Liver (tissue), 9 donors: ENCODE measurements around the gene TMEM115. TPM values are rescaled to one million over a fixed set of nuclear protein-coding genes. Genes with fewer than 3 reads are reported as not detected.

Source experiments
- DNase-seq: peaks from one replicate; pipeline ENCODE4 v3.0.0-alpha.2; 2017; ENCODE audit warnings: low spot score
- H3K27ac ChIP-seq, 2 donors: one replicate each; pipeline ENCODE4 v1.7.0; 2013; ENCODE audit warnings: inconsistent platforms in 2 of 2, low read length in 2 of 2, control low read depth in 1 of 2, low read depth in 1 of 2, mild to moderate bottlenecking in 1 of 2
- H3K27me3 ChIP-seq, 4 donors: one replicate each; pipeline versions ENCODE4 v1.6.1 to v1.7.0; 2013; ENCODE audit warnings: low read length in 3 of 4, inconsistent platforms in 1 of 4, mild to moderate bottlenecking in 1 of 4, moderate library complexity in 1 of 4; ENCODE audit not compliant: control insufficient read depth in 4 of 4, insufficient read depth in 4 of 4
- H3K36me3 ChIP-seq, 4 donors: one replicate each; pipeline versions ENCODE4 v1.6.1 to v1.7.0; 2013; ENCODE audit warnings: low read length in 3 of 4, mild to moderate bottlenecking in 3 of 4, low read depth in 1 of 4, moderate library complexity in 1 of 4; ENCODE audit not compliant: control insufficient read depth in 4 of 4, insufficient read depth in 3 of 4
- H3K4me1 ChIP-seq, 4 donors: one replicate each; pipeline versions ENCODE4 v1.6.1 to v1.7.0; 2013; ENCODE audit warnings: low read length in 3 of 4, mild to moderate bottlenecking in 3 of 4, moderate library complexity in 1 of 4; ENCODE audit not compliant: control insufficient read depth in 4 of 4, insufficient read depth in 4 of 4
- H3K4me3 ChIP-seq, 3 donors: one replicate each; pipeline versions ENCODE4 v1.6.1 to v1.7.0; 2013; ENCODE audit warnings: low read length in 3 of 3, control low read depth in 1 of 3, low read depth in 1 of 3, mild to moderate bottlenecking in 1 of 3
- H3K9ac ChIP-seq, 2 donors: one replicate each; pipeline ENCODE4 v1.7.0; 2013; ENCODE audit warnings: low read length in 2 of 2, mild to moderate bottlenecking in 2 of 2, moderate library complexity in 2 of 2, control low read depth in 1 of 2, low read depth in 1 of 2
- H3K9me3 ChIP-seq, 4 donors: one replicate each; pipeline versions ENCODE4 v1.6.1 to v1.7.0; 2013; ENCODE audit warnings: low read length in 3 of 4; ENCODE audit not compliant: control insufficient read depth in 4 of 4
- ATF3 ChIP-seq: IDR thresholded peaks from 2 replicates; pipeline ENCODE4 v1.6.1; 2016; ENCODE audit warnings: antibody characterized with exemption
- CTCF ChIP-seq: fragments of 150-350 bp; IDR thresholded peaks from 2 replicates; pipeline ENCODE4 v1.5.1; 2017; ENCODE audit warnings: improper control_type of control experiment, low read depth, low read length; ENCODE audit not compliant: missing input control
- EGR1 ChIP-seq, 2 donors: IDR thresholded peaks; 2 replicates each; pipeline ENCODE4 v1.6.1; 2016 to 2018; ENCODE audit warnings: antibody characterized with exemption in 2 of 2, low read depth in 2 of 2
- FOXA1 ChIP-seq: IDR thresholded peaks from 2 replicates; pipeline ENCODE4 v1.6.1; 2016; ENCODE audit warnings: antibody characterized with exemption
- FOXA2 ChIP-seq: IDR thresholded peaks from 2 replicates; pipeline ENCODE4 v1.6.1; 2016; ENCODE audit warnings: antibody characterized with exemption
- GABPA ChIP-seq, 2 donors: IDR thresholded peaks in 1 of 2; conservative IDR thresholded peaks in 1 of 2; 2 replicates each; pipeline ENCODE4 v1.6.1; 2016; ENCODE audit warnings: antibody characterized with exemption in 2 of 2, mild to moderate bottlenecking in 1 of 2, moderate library complexity in 1 of 2
- HNF4A ChIP-seq, 2 donors: conservative IDR thresholded peaks; 2 replicates each; pipeline ENCODE4 v1.6.1; 2016; ENCODE audit warnings: antibody characterized with exemption in 2 of 2, mild to moderate bottlenecking in 2 of 2
- HNF4G ChIP-seq: IDR thresholded peaks from 2 replicates; pipeline ENCODE4 v1.6.1; 2016; ENCODE audit warnings: antibody characterized with exemption
- JUND ChIP-seq, 2 donors: IDR thresholded peaks; 2 replicates each; pipeline ENCODE4 v1.6.1; 2016; ENCODE audit warnings: antibody characterized with exemption in 2 of 2
- MAX ChIP-seq: IDR thresholded peaks from 2 replicates; pipeline ENCODE4 v1.6.1; 2016; ENCODE audit warnings: antibody characterized with exemption
- NR2F2 ChIP-seq: IDR thresholded peaks from 2 replicates; pipeline ENCODE4 v1.6.1; 2016; ENCODE audit warnings: antibody characterized with exemption
- RAD21 ChIP-seq, 2 donors: IDR thresholded peaks; 2 replicates each; pipeline ENCODE4 v1.6.1; 2016; ENCODE audit warnings: antibody characterized with exemption in 2 of 2, mild to moderate bottlenecking in 2 of 2
- REST ChIP-seq: IDR thresholded peaks from 2 replicates; pipeline ENCODE4 v1.6.1; 2016; ENCODE audit warnings: antibody characterized with exemption, mild to moderate bottlenecking
- RXRA ChIP-seq, 2 donors: IDR thresholded peaks; 2 replicates each; pipeline ENCODE4 v1.6.1; 2017 to 2018; ENCODE audit warnings: antibody characterized with exemption in 2 of 2, mild to moderate bottlenecking in 1 of 2
- SP1 ChIP-seq: IDR thresholded peaks from 2 replicates; pipeline ENCODE4 v1.6.1; 2018; ENCODE audit warnings: antibody characterized with exemption, mild to moderate bottlenecking
- TAF1 ChIP-seq: conservative IDR thresholded peaks from 2 replicates; pipeline ENCODE4 v1.6.1; 2016; ENCODE audit warnings: antibody characterized with exemption, mild to moderate bottlenecking
- YY1 ChIP-seq: IDR thresholded peaks from 2 replicates; pipeline ENCODE4 v1.6.1; 2016; ENCODE audit warnings: antibody characterized with exemption, mild to moderate bottlenecking
- ZBTB33 ChIP-seq: IDR thresholded peaks from 2 replicates; pipeline ENCODE4 v1.6.1; 2016; ENCODE audit warnings: antibody characterized with exemption
- WGBS: extraction: QIAGEN DNeasy Blood & Tissue Kit; methylation state at CpG from one replicate; pipeline ENCODE4 v1.1.7; 2013; 5-methylcytosine and 5-hydroxymethylcytosine counted together
- polyA plus RNA-seq, 2 donors: library from polyadenylated mRNA; stranded (reverse) in 1 of 2; unstranded in 1 of 2; fragments of 200-250 nt in 1 of 2; fragments of >200 nt in 1 of 2; fragmentation: Nextera tagmentation in 1 of 2; extraction: Ambion mirVana in 1 of 2; gene quantifications; one replicate each; pipeline versions ENCODE4 v1.2.1 to v1.2.3, GENCODE V29; 2013 to 2015
- total RNA-seq, 2 donors: library from RNA; depleted of rRNA; stranded (reverse); fragments of >200 nt; gene quantifications; one replicate each; pipeline ENCODE4 v1.2.3, GENCODE V29; 2014
- donor health status: healthy.
- donor health status: healthy.
- donor health status: healthy.
- donor health status: healthy.
- donor health status: healthy.

The TMEM115 gene
- total and polyA plus RNA-seq, 4 donors, result 18.6 to 23.0 (median 19.8) TPM

GRCh38 chr3:50322115-50322385 is 37.3 kb downstream of the TMEM115 start:
- DNase-seq, result no peak
- H3K27ac ChIP-seq, result peak overlapping the region; percentile 98 to 99
- H3K27me3 ChIP-seq, result no peaks in the 10 kb centered on the region
- no peaks in the 10 kb centered on the region for H3K9me3 ChIP-seq
- peak overlapping the region in 2 of 3 donors; percentile 81 to 95 for H3K4me3 ChIP-seq
- WGBS, result 58% methylated on average over 14 of the region's 14 CpGs
- H3K4me1 ChIP-seq, result peaks cover 15 to 76% (median 57%) of the 10 kb centered on the region in 4 donors
- peaks cover 0 to 10% (median 2%) of the 10 kb centered on the region in 4 donors for H3K36me3 ChIP-seq
- peak overlapping the region; percentile 42 to 49 for H3K9ac ChIP-seq
- TF ChIP-seq RAD21 (IDR thresholded peaks at IDR 0.05), result no peak
- TF ChIP-seq ZBTB33, result no peak
- TF ChIP-seq FOXA1, result no peak
- TF ChIP-seq RXRA (IDR thresholded peaks at IDR 0.05), result no peak
- TF ChIP-seq SP1, result no peak
- no peak for TF ChIP-seq FOXA2
- no peak for TF ChIP-seq CTCF
- TF ChIP-seq HNF4A (conservative IDR thresholded peaks at IDR 0.05), result no peak
- no peak for TF ChIP-seq GABPA (IDR thresholded peaks at IDR 0.05 in 1 of 2, conservative IDR thresholded peaks at IDR 0.05 in 1 of 2)
- TF ChIP-seq EGR1 (IDR thresholded peaks at IDR 0.05; ENCODE audit: low read depth in 2 of 2), result no peak
- TF ChIP-seq TAF1, result no peak
- TF ChIP-seq ATF3, result no peak
- no peak for TF ChIP-seq JUND (IDR thresholded peaks at IDR 0.05)
- no peak for TF ChIP-seq MAX
- no peak for TF ChIP-seq REST
- TF ChIP-seq NR2F2, result no peak
- TF ChIP-seq HNF4G, result no peak
- no peak for TF ChIP-seq YY1
